Astrocyte of the cerebellum (primary cell): ENCODE results near the gene AP4M1.

Experiments used
- DNase-seq: peaks from one replicate; pipeline ENCODE4 v3.0.0-alpha.2; 2011; ENCODE audit warnings: low read depth
- H3K4me3 ChIP-seq: 2 replicates; pipeline ENCODE4 v1.5.1; 2011; ENCODE audit warnings: mild to moderate bottlenecking, low read depth, low read length, moderate library complexity
- CTCF ChIP-seq: IDR thresholded peaks from 2 replicates; pipeline ENCODE4 v1.5.1; 2012; ENCODE audit warnings: low read length, low read depth, moderate library complexity, mild to moderate bottlenecking; ENCODE audit errors: missing control alignments
- in situ Hi-C: cut with HindIII; loops from 2 replicates; pipeline ENCODE4 v1.10.0; 2017; ENCODE audit warnings: low sequenced_read_pairs

The AP4M1 gene

GRCh38 chr7:100105534-100105933, 4.1 kb downstream of the AP4M1 start:
- no peak overlapping the region for H3K4me3 ChIP-seq
- DNase-seq, result no peak
- in situ Hi-C loops, result no loop called here
- no peak for TF ChIP-seq CTCF

GRCh38 chr7:100106633-100107032, 5.2 kb downstream of the AP4M1 start:
- no peak overlapping the region for H3K4me3 ChIP-seq
- in situ Hi-C loops, result no loop called here
- no peak for TF ChIP-seq CTCF

GRCh38 chr7:100107125-100107737, 5.8 kb downstream of the AP4M1 start:
- TF ChIP-seq CTCF, result no peak
- H3K4me3 ChIP-seq, result no peak overlapping the region
- in situ Hi-C loops, result no loop called here
- no peak for DNase-seq

More at GRCh38 chr7:100106633-100107032, 5.2 kb downstream of the AP4M1 start:
- DNase-seq, result no peak

- DNase-seq, result no peak
- in situ Hi-C loops, result no loop called here
- no peak for TF ChIP-seq CTCF
- no peak overlapping the region for H3K4me3 ChIP-seq
Observed at GRCh38 chr7:100107890-100108289, 6.4 kb downstream of the AP4M1 start.

GRCh38 chr7:100109521-100110163, 8.2 kb downstream of the AP4M1 start:
- no peak for TF ChIP-seq CTCF
- in situ Hi-C loops, result no loop called here
- DNase-seq, result no peak
- H3K4me3 ChIP-seq, result no peak overlapping the region

- no peak overlapping the region for H3K4me3 ChIP-seq
- in situ Hi-C loops, result no loop called here
- no peak for DNase-seq
- TF ChIP-seq CTCF, result no peak
Observed at GRCh38 chr7:100111156-100111555, 9.7 kb downstream of the AP4M1 start.

GRCh38 chr7:100111914-100112313, 10.5 kb downstream of the AP4M1 start:
- no peak for TF ChIP-seq CTCF
- no peak for DNase-seq
- H3K4me3 ChIP-seq, result no peak overlapping the region
- in situ Hi-C loops, result no loop called here
